ENCODE measurements around the gene REG1A.

The REG1A gene, protein sequence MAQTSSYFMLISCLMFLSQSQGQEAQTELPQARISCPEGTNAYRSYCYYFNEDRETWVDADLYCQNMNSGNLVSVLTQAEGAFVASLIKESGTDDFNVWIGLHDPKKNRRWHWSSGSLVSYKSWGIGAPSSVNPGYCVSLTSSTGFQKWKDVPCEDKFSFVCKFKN

DNA sequence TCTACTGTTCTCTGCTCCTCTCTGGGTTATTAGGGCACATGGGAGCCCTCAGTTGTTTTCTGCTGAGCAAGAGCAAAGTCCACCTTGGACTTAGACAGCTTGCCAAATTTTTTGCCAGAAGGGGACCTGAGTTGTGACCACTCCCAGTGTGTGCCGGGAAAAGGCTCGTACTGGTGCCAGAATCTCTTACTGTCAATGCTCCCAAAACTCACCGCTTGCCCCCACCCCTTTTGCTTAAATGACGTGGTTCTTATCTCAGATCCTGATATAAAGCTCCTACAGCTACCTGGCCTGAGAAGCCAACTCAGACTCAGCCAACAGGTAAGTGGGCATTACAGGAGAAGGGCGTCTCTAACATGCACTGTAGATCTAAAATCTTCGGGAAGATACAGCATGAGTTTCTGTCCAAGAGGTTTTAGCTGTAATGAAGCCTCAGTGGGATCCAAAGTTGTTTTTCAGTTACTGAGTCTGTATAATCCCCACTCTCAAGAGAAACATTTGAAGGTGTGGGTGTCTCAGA, at the start of gene REG1A:
TSS of gene REG1A (plus strand) at position 295 of the 520 bp plus-strand sequence. CDS start 374 bp downstream, outside the sequence.
- no peaks in the 10 kb centered on the region for H3K27me3 Mint-ChIP-seq (ENCODE audit: low read depth)
- no peak within 1 kb of the TSS for H3K4me3 Mint-ChIP-seq
- peaks cover 9% of the 10 kb centered on the region for H3K9me3 Mint-ChIP-seq
- H3K36me3 Mint-ChIP-seq (ENCODE audit: low read depth) = no peaks in the 10 kb centered on the region
- no peak for DNase-seq (ENCODE audit: low spot score)
- no peaks in the 10 kb centered on the region for H3K4me1 Mint-ChIP-seq (ENCODE audit: low read depth)
- H3K27ac Mint-ChIP-seq = no peak within 1 kb of the TSS

DNA sequence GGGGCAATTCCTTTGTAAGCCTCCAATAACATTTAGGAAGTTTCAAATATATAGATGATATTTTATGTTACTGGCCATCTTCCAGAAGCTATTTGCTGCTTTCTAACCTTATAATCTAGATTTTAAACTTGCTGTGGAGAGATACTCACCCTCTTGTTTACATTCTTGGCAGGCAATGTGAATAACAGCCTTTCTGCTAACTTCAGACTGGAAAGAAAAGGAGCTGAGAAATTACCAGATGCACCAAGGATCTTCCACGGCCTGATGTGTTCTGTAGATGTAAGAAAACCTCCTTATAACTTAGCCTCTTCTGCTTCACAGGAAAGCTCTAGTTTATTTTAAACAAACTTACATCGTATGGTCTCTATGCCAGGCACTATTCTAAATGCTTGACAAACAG, 49.2 kb upstream of the REG1A start:
- Mint-ChIP-seq H3K4me3 (no peak overlapping the region), H3K27me3 (ENCODE audit: low read depth) (no peaks in the 10 kb centered on the region), H3K9me3 (peaks cover 39% of the 10 kb centered on the region), H3K27ac (no peak overlapping the region), H3K4me1 (ENCODE audit: low read depth) (no peaks in the 10 kb centered on the region), H3K36me3 (ENCODE audit: low read depth) (no peaks in the 10 kb centered on the region)
- DNase-seq (ENCODE audit: low spot score) = no peak

DNA sequence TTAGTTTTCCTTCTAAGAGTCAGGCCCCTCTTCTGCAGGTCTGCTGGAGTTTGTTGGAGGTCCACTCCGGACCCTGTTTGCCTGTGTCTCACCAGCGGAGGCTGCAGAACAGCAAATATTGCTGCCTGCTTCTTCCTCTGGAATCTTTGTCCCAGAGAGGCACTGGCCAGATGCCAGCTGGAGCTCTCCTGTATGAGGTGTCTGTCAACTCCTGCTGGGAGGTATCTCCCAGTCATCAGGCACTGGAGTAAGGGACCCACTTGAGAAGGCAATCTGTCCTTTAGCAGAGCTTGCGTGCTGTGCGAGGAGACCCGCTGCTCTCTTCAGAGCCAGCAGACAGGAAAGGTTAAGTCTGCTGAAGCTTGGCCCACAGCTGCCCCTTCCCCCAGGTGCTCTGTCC, 37.3 kb upstream of the REG1A start:
- DNase-seq (ENCODE audit: low spot score) = no peak
- no peak overlapping the region for H3K27ac Mint-ChIP-seq
- no peaks in the 10 kb centered on the region for H3K4me1 Mint-ChIP-seq (ENCODE audit: low read depth)
- no peak overlapping the region for H3K4me3 Mint-ChIP-seq
- no peaks in the 10 kb centered on the region for H3K36me3 Mint-ChIP-seq (ENCODE audit: low read depth)
- peaks cover 45% of the 10 kb centered on the region for H3K9me3 Mint-ChIP-seq
- H3K27me3 Mint-ChIP-seq (ENCODE audit: low read depth) = no peaks in the 10 kb centered on the region

DNA sequence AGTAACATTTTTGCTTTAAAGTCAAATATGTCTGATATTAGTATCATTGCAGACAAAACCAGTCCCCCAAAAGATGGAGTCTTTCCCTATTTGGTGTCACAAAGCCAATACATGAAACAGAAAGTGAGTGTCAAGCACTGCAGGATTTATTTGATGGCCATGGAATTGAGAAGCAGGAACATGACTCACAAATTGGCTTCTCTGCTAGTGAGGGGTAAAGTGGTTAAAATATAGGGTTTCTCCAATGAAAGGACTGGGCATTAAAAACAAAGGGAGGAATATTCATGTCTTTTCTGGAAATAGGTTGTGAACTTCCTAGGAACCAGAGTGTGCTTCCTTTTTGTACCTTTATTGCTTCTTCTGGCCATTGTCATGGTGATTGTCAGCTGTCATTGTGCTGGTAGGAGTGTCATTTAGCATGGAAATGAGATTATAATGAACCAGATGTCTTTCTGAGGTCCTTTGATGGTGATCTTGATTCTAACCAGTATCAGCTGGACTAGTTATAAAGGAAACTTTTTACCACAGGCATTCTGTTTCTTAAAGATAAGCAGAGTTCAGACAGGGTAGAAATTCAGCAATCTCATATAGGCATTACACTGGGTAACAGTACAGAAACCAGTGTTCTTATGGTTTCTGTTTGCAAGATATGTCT, 36.6 kb upstream of the REG1A start:
- H3K9me3 Mint-ChIP-seq = peaks cover 44% of the 10 kb centered on the region
- no peak overlapping the region for H3K4me3 Mint-ChIP-seq
- no peaks in the 10 kb centered on the region for H3K36me3 Mint-ChIP-seq (ENCODE audit: low read depth)
- no peaks in the 10 kb centered on the region for H3K27me3 Mint-ChIP-seq (ENCODE audit: low read depth)
- DNase-seq (ENCODE audit: low spot score) = no peak
- H3K27ac Mint-ChIP-seq = no peak overlapping the region
- no peaks in the 10 kb centered on the region for H3K4me1 Mint-ChIP-seq (ENCODE audit: low read depth)

- no peaks in the 10 kb centered on the region for H3K27me3 Mint-ChIP-seq (ENCODE audit: low read depth)
- H3K36me3 Mint-ChIP-seq (ENCODE audit: low read depth) = no peaks in the 10 kb centered on the region
These were observed 35.7 kb upstream of the REG1A start for GRCh38 chr2:79084495-79085135.

GRCh38 chr2:79085382-79085781, 34.9 kb upstream of the REG1A start:
- H3K36me3 Mint-ChIP-seq (ENCODE audit: low read depth) = no peaks in the 10 kb centered on the region
- no peak for DNase-seq (ENCODE audit: low spot score)
- H3K4me1 Mint-ChIP-seq (ENCODE audit: low read depth) = no peaks in the 10 kb centered on the region
- no peak overlapping the region for H3K27ac Mint-ChIP-seq
- H3K4me3 Mint-ChIP-seq = no peak overlapping the region
- peaks cover 39% of the 10 kb centered on the region for H3K9me3 Mint-ChIP-seq
- H3K27me3 Mint-ChIP-seq (ENCODE audit: low read depth) = no peaks in the 10 kb centered on the region

More at GRCh38 chr2:79084495-79085135, 35.7 kb upstream of the REG1A start:
- no peak for DNase-seq (ENCODE audit: low spot score)
- Mint-ChIP-seq H3K4me1 (ENCODE audit: low read depth) (no peaks in the 10 kb centered on the region), H3K9me3 (peaks cover 39% of the 10 kb centered on the region), H3K4me3 (no peak overlapping the region), H3K27ac (no peak overlapping the region)

DNA sequence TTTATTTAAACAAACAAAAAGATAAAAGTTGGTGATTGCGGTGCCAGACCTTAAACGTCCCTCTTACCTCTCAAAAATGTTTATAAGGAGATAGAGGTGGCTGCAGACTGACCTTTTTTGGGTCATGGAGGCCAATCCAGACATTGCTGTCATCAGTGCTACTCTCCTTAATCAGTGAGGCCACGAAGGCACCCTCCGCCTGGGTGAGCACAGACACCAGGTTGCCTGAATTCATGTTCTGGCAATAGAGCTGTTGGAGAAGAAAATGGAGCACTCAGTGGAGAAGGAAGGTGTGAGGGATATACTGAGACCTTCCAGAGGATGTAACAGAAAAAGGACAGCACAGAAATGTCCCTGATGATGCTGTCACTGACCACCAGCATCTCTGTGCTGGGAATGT, 34.0 kb upstream of the REG1A start:
- Mint-ChIP-seq H3K27ac (no peak overlapping the region), H3K36me3 (ENCODE audit: low read depth) (no peaks in the 10 kb centered on the region), H3K9me3 (peaks cover 30% of the 10 kb centered on the region), H3K27me3 (ENCODE audit: low read depth) (no peaks in the 10 kb centered on the region), H3K4me3 (no peak overlapping the region), H3K4me1 (ENCODE audit: low read depth) (no peaks in the 10 kb centered on the region)
- DNase-seq (ENCODE audit: low spot score) = no peak

GRCh38 chr2:79087785-79088364, 32.4 kb upstream of the REG1A start, which contains the start of gene REG1B:
TSS of gene REG1B (minus strand) at chr2:79087993. CDS start at chr2:79087612, 381 bp downstream.
- no peaks in the 10 kb centered on the region for H3K4me1 Mint-ChIP-seq (ENCODE audit: low read depth)
- H3K36me3 Mint-ChIP-seq (ENCODE audit: low read depth) = no peaks in the 10 kb centered on the region
- no peak within 1 kb of the TSS for H3K4me3 Mint-ChIP-seq
- no peak within 1 kb of the TSS for H3K27ac Mint-ChIP-seq
- no peak for DNase-seq (ENCODE audit: low spot score)
- no peaks in the 10 kb centered on the region for H3K27me3 Mint-ChIP-seq (ENCODE audit: low read depth)
- H3K9me3 Mint-ChIP-seq = peaks cover 22% of the 10 kb centered on the region

DNA sequence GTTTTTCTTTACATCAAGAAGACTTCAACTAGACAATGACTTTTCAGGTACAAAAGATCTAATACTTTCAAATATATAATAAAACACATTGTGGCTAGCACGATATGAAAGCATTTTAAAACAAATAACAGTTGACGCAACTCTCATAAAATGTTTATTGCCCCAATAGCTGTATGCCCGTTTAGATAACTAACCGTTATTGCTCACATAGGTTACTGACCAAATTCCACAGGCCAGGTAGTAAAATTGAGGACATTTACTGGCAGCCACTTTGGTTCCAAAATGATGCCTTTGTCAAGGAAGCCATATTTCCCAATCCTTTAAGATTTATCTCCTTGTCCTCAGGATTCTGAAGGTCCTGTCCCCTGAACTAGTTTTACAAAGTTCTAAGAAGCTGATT, 29.6 kb upstream of the REG1A start:
- no peak for DNase-seq (ENCODE audit: low spot score)
- H3K4me1 Mint-ChIP-seq (ENCODE audit: low read depth) = no peaks in the 10 kb centered on the region
- H3K27me3 Mint-ChIP-seq (ENCODE audit: low read depth) = no peaks in the 10 kb centered on the region
- H3K9me3 Mint-ChIP-seq = peaks cover 18% of the 10 kb centered on the region
- H3K4me3 Mint-ChIP-seq = no peak overlapping the region
- H3K36me3 Mint-ChIP-seq (ENCODE audit: low read depth) = no peaks in the 10 kb centered on the region
- no peak overlapping the region for H3K27ac Mint-ChIP-seq

GRCh38 chr2:79097843-79098242, 22.4 kb upstream of the REG1A start:
- peaks cover 23% of the 10 kb centered on the region for H3K9me3 Mint-ChIP-seq
- no peak for DNase-seq (ENCODE audit: low spot score)
- no peaks in the 10 kb centered on the region for H3K4me1 Mint-ChIP-seq (ENCODE audit: low read depth)
- no peak overlapping the region for H3K4me3 Mint-ChIP-seq
- H3K27me3 Mint-ChIP-seq (ENCODE audit: low read depth) = no peaks in the 10 kb centered on the region
- H3K27ac Mint-ChIP-seq = no peak overlapping the region
- H3K36me3 Mint-ChIP-seq (ENCODE audit: low read depth) = no peaks in the 10 kb centered on the region

- Mint-ChIP-seq H3K27ac (no peak overlapping the region), H3K4me1 (ENCODE audit: low read depth) (no peaks in the 10 kb centered on the region)
These were observed 21.1 kb upstream of the REG1A start for GRCh38 chr2:79099140-79099686.

DNA sequence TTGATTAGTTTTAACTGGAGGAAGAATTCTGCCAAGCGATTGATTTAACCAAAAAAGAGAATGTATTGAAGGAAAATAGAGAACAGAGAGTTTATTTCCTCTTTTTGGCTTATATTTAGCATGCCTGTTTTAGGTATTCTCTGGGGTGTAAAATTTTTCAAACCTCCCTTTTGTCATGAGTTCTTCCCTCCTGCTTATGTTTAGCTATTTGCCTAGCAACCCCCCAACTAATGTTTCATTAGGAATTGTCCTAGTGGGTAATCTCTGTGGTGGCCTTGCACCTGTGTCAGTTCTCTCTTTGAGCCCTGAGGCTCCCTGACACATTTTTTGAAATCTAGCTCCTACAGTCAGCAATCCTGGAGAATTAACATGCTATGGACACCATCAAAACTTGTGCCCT, 20.0 kb upstream of the REG1A start:
- Mint-ChIP-seq H3K4me3 (no peak overlapping the region), H3K27ac (no peak overlapping the region), H3K27me3 (ENCODE audit: low read depth) (no peaks in the 10 kb centered on the region), H3K36me3 (ENCODE audit: low read depth) (no peaks in the 10 kb centered on the region), H3K9me3 (peaks cover 23% of the 10 kb centered on the region), H3K4me1 (ENCODE audit: low read depth) (no peaks in the 10 kb centered on the region)
- no peak for DNase-seq (ENCODE audit: low spot score)

More at GRCh38 chr2:79099140-79099686, 21.1 kb upstream of the REG1A start:
- no peak overlapping the region for H3K4me3 Mint-ChIP-seq
- DNase-seq (ENCODE audit: low spot score) = no peak
- no peaks in the 10 kb centered on the region for H3K36me3 Mint-ChIP-seq (ENCODE audit: low read depth)
- H3K9me3 Mint-ChIP-seq = peaks cover 23% of the 10 kb centered on the region
- no peaks in the 10 kb centered on the region for H3K27me3 Mint-ChIP-seq (ENCODE audit: low read depth)

GRCh38 chr2:79101024-79101423, 19.3 kb upstream of the REG1A start:
- DNase-seq (ENCODE audit: low spot score) = no peak
- Mint-ChIP-seq H3K4me1 (ENCODE audit: low read depth) (no peaks in the 10 kb centered on the region), H3K4me3 (no peak overlapping the region), H3K27ac (no peak overlapping the region), H3K27me3 (ENCODE audit: low read depth) (no peaks in the 10 kb centered on the region), H3K36me3 (ENCODE audit: low read depth) (no peaks in the 10 kb centered on the region), H3K9me3 (peaks cover 23% of the 10 kb centered on the region)

GRCh38 chr2:79103214-79103613, 17.1 kb upstream of the REG1A start:
- H3K27ac Mint-ChIP-seq = no peak overlapping the region
- H3K36me3 Mint-ChIP-seq (ENCODE audit: low read depth) = no peaks in the 10 kb centered on the region
- no peak for DNase-seq (ENCODE audit: low spot score)
- no peaks in the 10 kb centered on the region for H3K27me3 Mint-ChIP-seq (ENCODE audit: low read depth)
- no peaks in the 10 kb centered on the region for H3K4me1 Mint-ChIP-seq (ENCODE audit: low read depth)
- H3K4me3 Mint-ChIP-seq = no peak overlapping the region
- H3K9me3 Mint-ChIP-seq = peaks cover 12% of the 10 kb centered on the region
